ENCODE results near the gene ACO1.

ACO1 gene

DNA sequence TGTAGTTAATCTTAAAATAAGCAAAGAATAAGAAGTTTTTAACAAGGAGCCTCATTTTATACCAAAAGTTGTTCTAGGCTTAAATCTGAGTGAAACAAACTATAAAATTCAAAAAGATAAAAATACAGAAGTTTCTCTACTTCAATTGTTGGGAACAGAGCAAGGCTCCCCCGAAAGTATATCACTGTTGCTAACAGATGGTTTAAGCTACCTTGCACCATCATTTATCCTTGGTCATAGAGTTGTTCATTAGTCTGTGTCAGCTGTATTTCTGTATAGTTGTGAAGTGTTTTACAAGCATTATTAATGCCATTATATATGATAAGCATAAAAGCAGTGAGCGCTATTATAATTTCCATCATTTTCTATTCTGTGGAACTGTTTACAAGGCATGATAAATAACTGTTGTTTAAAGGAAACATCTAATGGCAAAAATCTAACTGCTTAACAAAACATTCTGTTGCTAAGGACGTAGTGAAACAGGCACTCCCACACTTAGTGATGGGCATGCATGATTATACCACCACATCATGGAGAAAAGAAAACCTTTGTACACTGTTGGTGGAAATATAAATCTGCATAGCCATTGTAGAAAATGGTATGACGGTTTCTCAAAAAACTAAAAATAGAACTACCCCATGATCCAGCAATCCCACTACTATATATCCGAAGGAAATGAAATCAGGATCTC, 23.3 kb upstream of the ACO1 start:
- Histone ChIP-seq H3K79me2 (ENCODE audit: insufficient read depth, low read length) (no peaks in the 10 kb centered on the region), H3K4me2 (ENCODE audit: low read depth, low read length, poor library complexity, severe bottlenecking) (no peak overlapping the region), H3K27me3 (ENCODE audit: low read length) (no peaks in the 10 kb centered on the region), H3K9me2 (replicated peaks; ENCODE audit: insufficient read depth, low read length) (no peaks in the 10 kb centered on the region), H3K9ac (ENCODE audit: low read length) (no peak overlapping the region), H3K36me3 (ENCODE audit: low read length) (no peaks in the 10 kb centered on the region), H2AFZ (ENCODE audit: low read depth, low read length, severe bottlenecking) (no peak overlapping the region), H3F3A (ENCODE audit: insufficient read depth) (no peaks in the 10 kb centered on the region), H3K9me3 (ENCODE audit: insufficient read depth, low read length) (no peaks in the 10 kb centered on the region), H3K27ac (ENCODE audit: low read depth, low read length) (no peak overlapping the region), H4K20me1 (ENCODE audit: low read depth, low read length) (no peaks in the 10 kb centered on the region), H3K4me3 (ENCODE audit: insufficient read depth, low read length, poor library complexity, severe bottlenecking) (no peak overlapping the region)
- TF ChIP-seq, protein P1, sequence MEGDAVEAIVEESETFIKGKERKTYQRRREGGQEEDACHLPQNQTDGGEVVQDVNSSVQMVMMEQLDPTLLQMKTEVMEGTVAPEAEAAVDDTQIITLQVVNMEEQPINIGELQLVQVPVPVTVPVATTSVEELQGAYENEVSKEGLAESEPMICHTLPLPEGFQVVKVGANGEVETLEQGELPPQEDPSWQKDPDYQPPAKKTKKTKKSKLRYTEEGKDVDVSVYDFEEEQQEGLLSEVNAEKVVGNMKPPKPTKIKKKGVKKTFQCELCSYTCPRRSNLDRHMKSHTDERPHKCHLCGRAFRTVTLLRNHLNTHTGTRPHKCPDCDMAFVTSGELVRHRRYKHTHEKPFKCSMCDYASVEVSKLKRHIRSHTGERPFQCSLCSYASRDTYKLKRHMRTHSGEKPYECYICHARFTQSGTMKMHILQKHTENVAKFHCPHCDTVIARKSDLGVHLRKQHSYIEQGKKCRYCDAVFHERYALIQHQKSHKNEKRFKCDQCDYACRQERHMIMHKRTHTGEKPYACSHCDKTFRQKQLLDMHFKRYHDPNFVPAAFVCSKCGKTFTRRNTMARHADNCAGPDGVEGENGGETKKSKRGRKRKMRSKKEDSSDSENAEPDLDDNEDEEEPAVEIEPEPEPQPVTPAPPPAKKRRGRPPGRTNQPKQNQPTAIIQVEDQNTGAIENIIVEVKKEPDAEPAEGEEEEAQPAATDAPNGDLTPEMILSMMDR (IDR thresholded peaks at IDR 0.05; ENCODE audit: insufficient read depth, low read length, poor library complexity, severe bottlenecking), result no peak
- TF ChIP-seq EZH2phosphoT487 (conservative IDR thresholded peaks at IDR 0.05; ENCODE audit: low read length), result no peak

DNA sequence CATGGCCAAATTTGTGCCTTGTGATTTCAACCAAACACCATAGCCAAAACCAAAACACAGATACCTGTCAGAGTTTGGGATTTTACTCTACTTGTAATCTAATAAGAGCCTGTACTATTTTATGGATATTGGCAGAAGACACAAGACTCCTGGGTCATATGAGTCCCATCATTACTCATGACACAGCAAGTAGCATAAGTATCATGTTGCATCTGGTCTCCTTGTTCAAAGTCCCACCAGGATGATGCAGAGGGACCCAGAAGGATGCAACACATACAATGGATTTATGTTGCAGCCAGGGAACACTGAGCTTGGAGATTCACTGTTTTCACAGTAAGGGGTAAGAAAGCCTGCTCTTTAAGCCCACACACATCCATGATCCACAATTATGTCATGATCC, 13.2 kb upstream of the ACO1 start:
- TF ChIP-seq, protein P1 (IDR thresholded peaks at IDR 0.05; ENCODE audit: insufficient read depth, low read length, poor library complexity, severe bottlenecking), result no peak
- TF ChIP-seq EZH2phosphoT487 (conservative IDR thresholded peaks at IDR 0.05; ENCODE audit: low read length), result no peak
- Histone ChIP-seq H2AFZ (ENCODE audit: low read depth, low read length, severe bottlenecking) (no peak overlapping the region), H3K27ac (ENCODE audit: low read depth, low read length) (no peak overlapping the region), H3K4me2 (ENCODE audit: low read depth, low read length, poor library complexity, severe bottlenecking) (no peak overlapping the region), H3K36me3 (ENCODE audit: low read length) (no peaks in the 10 kb centered on the region), H3K79me2 (ENCODE audit: insufficient read depth, low read length) (no peaks in the 10 kb centered on the region), H3F3A (ENCODE audit: insufficient read depth) (no peaks in the 10 kb centered on the region), H3K9me2 (replicated peaks; ENCODE audit: insufficient read depth, low read length) (no peaks in the 10 kb centered on the region), H3K9me3 (ENCODE audit: insufficient read depth, low read length) (no peaks in the 10 kb centered on the region), H3K27me3 (ENCODE audit: low read length) (no peaks in the 10 kb centered on the region), H3K9ac (ENCODE audit: low read length) (no peak overlapping the region), H3K4me3 (ENCODE audit: insufficient read depth, low read length, poor library complexity, severe bottlenecking) (no peak overlapping the region), H4K20me1 (ENCODE audit: low read depth, low read length) (no peaks in the 10 kb centered on the region)

DNA sequence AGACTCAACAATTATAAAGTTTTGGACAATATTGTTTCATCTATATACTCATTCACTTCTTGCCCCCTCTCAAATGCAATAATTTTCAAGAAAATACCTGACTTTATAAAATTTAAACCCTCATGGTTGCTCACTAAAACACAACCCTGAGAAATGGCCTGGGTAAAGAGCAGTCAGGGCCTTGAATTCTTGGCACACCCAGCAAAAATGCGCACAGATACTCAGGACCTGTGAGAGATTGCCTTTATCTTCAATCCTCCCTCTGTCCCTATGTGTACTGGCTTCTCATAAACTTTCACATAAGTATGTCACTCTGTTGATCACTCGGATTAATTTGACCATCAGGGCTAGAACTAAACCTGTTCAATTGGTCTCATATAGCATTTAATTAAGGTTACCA, 12.8 kb upstream of the ACO1 start:
- Histone ChIP-seq H3K9ac (ENCODE audit: low read length) (no peak overlapping the region), H3K79me2 (ENCODE audit: insufficient read depth, low read length) (no peaks in the 10 kb centered on the region), H3K4me3 (ENCODE audit: insufficient read depth, low read length, poor library complexity, severe bottlenecking) (no peak overlapping the region), H3K36me3 (ENCODE audit: low read length) (no peaks in the 10 kb centered on the region), H3K9me2 (replicated peaks; ENCODE audit: insufficient read depth, low read length) (no peaks in the 10 kb centered on the region), H3K27me3 (ENCODE audit: low read length) (no peaks in the 10 kb centered on the region), H2AFZ (ENCODE audit: low read depth, low read length, severe bottlenecking) (no peak overlapping the region), H3F3A (ENCODE audit: insufficient read depth) (no peaks in the 10 kb centered on the region), H3K27ac (ENCODE audit: low read depth, low read length) (no peak overlapping the region), H3K9me3 (ENCODE audit: insufficient read depth, low read length) (no peaks in the 10 kb centered on the region), H3K4me2 (ENCODE audit: low read depth, low read length, poor library complexity, severe bottlenecking) (no peak overlapping the region), H4K20me1 (ENCODE audit: low read depth, low read length) (no peaks in the 10 kb centered on the region)
- TF ChIP-seq EZH2phosphoT487 (conservative IDR thresholded peaks at IDR 0.05; ENCODE audit: low read length), result no peak
- TF ChIP-seq, protein P1 (IDR thresholded peaks at IDR 0.05; ENCODE audit: insufficient read depth, low read length, poor library complexity, severe bottlenecking), result no peak
